Measurements from ENCODE around the gene MZT1.
"Not testable (repeated sequence)": the region's sequence is repeated elsewhere in the genome, so short reads cannot be mapped to it uniquely, and the experiment has no call there.

MZT1 gene

DNA sequence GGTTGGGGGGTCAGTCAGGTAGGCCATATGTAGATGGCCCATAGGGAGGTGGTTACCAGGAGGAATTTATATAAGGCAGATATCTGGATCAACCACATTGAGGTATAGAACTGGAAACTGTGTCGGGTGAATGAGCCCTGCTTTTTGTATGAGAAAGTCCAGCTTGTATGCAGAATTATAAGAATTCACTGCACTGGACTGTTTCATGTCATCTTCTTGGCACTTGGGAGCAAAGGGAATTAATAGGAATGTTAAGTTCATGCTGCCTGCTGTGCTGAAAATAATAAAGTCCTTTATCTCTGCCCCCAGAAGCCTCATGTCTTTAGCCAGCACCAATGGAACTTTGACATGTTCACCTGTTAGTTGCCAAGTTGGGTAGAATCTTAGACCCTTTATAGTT is 12.6 kb upstream of the MZT1 start:
- Histone ChIP-seq H3K27ac (no peak overlapping the region), H3K36me3 (peaks cover 65 to 100% (median 87%) of the 10 kb centered on the region in 11 experiments), H3K4me1 (no peaks in the 10 kb centered on the region), H4K20me1 (peaks cover 0 to 22% (median 4%) of the 10 kb centered on the region in 11 experiments; a peak in 10 of 22 replicates), H3K27me3 (no peaks in the 10 kb centered on the region), H3K4me2 (no peak overlapping the region), H3K4me3 (no peak overlapping the region), H3K9me3 (replicated peaks in 1 of 11) (no peaks in the 10 kb centered on the region), H3K9ac (no peak overlapping the region)
- TF ChIP-seq Cebpa-rat (IDR thresholded peaks at IDR 0.05) = no peak

DNA sequence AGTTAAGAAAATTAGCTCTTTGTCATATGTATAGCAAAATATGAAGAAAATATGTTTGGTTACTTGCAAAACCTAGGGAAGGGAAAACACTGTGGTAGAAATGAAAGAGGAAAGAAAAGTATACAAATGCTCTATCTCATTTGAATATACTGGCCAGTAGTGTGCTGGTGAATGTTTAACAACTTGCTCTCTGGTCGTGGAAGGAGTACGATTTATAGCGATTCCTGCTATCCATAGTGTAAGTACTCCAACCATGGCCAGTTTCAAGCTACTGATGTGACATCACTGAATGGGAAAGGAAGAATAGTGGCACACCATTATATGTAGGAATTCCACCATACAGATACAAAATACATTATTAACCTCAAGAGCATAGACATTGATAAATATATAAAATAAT is 9.6 kb upstream of the MZT1 start:
- no peak for TF ChIP-seq Cebpa-rat (IDR thresholded peaks at IDR 0.05)
- Histone ChIP-seq H3K4me1 (no peaks in the 10 kb centered on the region), H3K27me3 (no peaks in the 10 kb centered on the region), H3K27ac (no peak overlapping the region), H3K4me2 (no peak overlapping the region), H3K9me3 (replicated peaks in 1 of 11) (no peaks in the 10 kb centered on the region; a peak in 1 of 22 replicates), H3K9ac (no peak overlapping the region), H3K4me3 (no peak overlapping the region), H4K20me1 (peaks cover 0 to 19% (median 4%) of the 10 kb centered on the region in 11 experiments; a peak in 9 of 22 replicates), H3K36me3 (peaks cover 61 to 98% (median 85%) of the 10 kb centered on the region in 11 experiments)

- Histone ChIP-seq H3K9me3 (replicated peaks in 1 of 11) (peaks cover 0 to 12% (median 0%) of the 10 kb centered on the region in 11 experiments; a peak in 7 of 22 replicates), H3K4me3 (peak overlapping the region; percentile 78 to 94 (median 85)), H3K27me3 (no peaks in the 10 kb centered on the region), H3K4me2 (peak overlapping the region; percentile 86 to 98 (median 92)), H3K4me1 (peaks cover 15 to 38% (median 29%) of the 10 kb centered on the region in 10 experiments), H3K9ac (peak overlapping the region; percentile 82 to 93 (median 88)), H3K36me3 (peaks cover 18 to 69% (median 58%) of the 10 kb centered on the region in 11 experiments), H3K27ac (peak overlapping the region; percentile 54 to 91 (median 88); a peak in 21 of 22 replicates), H4K20me1 (peaks cover 0 to 11% (median 0%) of the 10 kb centered on the region in 11 experiments; a peak in 5 of 22 replicates)
- TF ChIP-seq Cebpa-rat (IDR thresholded peaks at IDR 0.05) = no peak
Observed at GRCh38 chr13:72728290-72728605, 819 bp upstream of the MZT1 start.

GRCh38 chr13:72726726-72727416 is 558 bp downstream of the MZT1 start:
- peaks cover 0 to 25% (median 7%) of the 10 kb centered on the region in 11 experiments; a peak in 11 of 22 replicates for H3K9me3 ChIP-seq (replicated peaks in 1 of 11)
- TF ChIP-seq Cebpa-rat (IDR thresholded peaks at IDR 0.05) = no peak

DNA sequence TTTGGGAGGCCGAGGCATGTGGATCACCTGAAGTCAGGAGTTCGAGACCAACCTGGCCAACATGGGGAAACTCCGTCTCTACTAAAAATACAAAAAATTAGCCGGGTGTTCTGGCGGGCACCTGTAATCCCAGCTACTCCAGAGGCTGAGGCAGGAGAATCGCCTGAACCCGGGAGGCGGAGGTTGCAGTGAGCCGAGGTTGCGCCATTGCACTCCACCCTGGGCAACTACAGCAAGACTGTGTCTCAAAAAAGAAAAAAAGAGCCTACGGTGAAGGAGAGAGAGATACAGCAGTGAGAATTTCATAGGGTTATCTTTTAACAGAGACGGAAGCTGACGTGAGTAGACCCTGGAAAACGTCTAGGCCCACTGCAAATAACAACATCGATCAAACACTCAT is 1.2 kb downstream of the MZT1 start:
- peak overlapping the region in 3 of 11 experiments; percentile 87 to 91 (median 89); a peak in 3 of 22 replicates for H3K27ac ChIP-seq
- H4K20me1 ChIP-seq = peaks cover 0 to 28% (median 13%) of the 10 kb centered on the region in 11 experiments; a peak in 13 of 22 replicates
- peak overlapping the region; percentile 77 to 95 (median 85) for H3K4me2 ChIP-seq
- H3K9me3 ChIP-seq (replicated peaks in 1 of 11) = peaks cover 0 to 31% (median 12%) of the 10 kb centered on the region in 11 experiments; a peak in 12 of 22 replicates
- H3K36me3 ChIP-seq = peaks cover 5 to 69% (median 60%) of the 10 kb centered on the region in 11 experiments; a peak in 21 of 22 replicates
- not testable (repeated sequence) for H3K27me3 ChIP-seq
- peak overlapping the region in 10 of 11 experiments; percentile 84 to 93 (median 88); a peak in 17 of 22 replicates for H3K9ac ChIP-seq
- H3K4me1 ChIP-seq = peaks cover 15 to 38% (median 29%) of the 10 kb centered on the region in 10 experiments
- H3K4me3 ChIP-seq = peak overlapping the region; percentile 78 to 94 (median 85); a peak in 19 of 20 replicates

More at GRCh38 chr13:72726726-72727416, 558 bp downstream of the MZT1 start:
- Histone ChIP-seq H3K4me1 (peaks cover 15 to 38% (median 29%) of the 10 kb centered on the region in 10 experiments), H3K4me3 (peak overlapping the region; percentile 78 to 94 (median 85)), H4K20me1 (peaks cover 0 to 21% (median 8%) of the 10 kb centered on the region in 11 experiments; a peak in 10 of 22 replicates), H3K9ac (peak overlapping the region; percentile 84 to 93 (median 88)), H3K27ac (peak overlapping the region; percentile 65 to 91 (median 88); a peak in 21 of 22 replicates), H3K27me3 (no peaks in the 10 kb centered on the region), H3K4me2 (peak overlapping the region; percentile 77 to 95 (median 85)), H3K36me3 (peaks cover 6 to 69% (median 60%) of the 10 kb centered on the region in 11 experiments; a peak in 21 of 22 replicates)

- H3K9me3 ChIP-seq (replicated peaks in 1 of 11) = peaks cover 16 to 65% (median 57%) of the 10 kb centered on the region in 11 experiments
- no peak for TF ChIP-seq Cebpa-rat (IDR thresholded peaks at IDR 0.05)
- H3K4me3 ChIP-seq = no peak overlapping the region
- no peaks in the 10 kb centered on the region for H3K27me3 ChIP-seq
- H3K4me1 ChIP-seq = no peaks in the 10 kb centered on the region
- peaks cover 85 to 100% (median 95%) of the 10 kb centered on the region in 11 experiments for H3K36me3 ChIP-seq
- peaks cover 6 to 57% (median 14%) of the 10 kb centered on the region in 11 experiments; a peak in 13 of 22 replicates for H4K20me1 ChIP-seq
- H3K4me2 ChIP-seq = no peak overlapping the region
- H3K9ac ChIP-seq = no peak overlapping the region
- H3K27ac ChIP-seq = no peak overlapping the region
Observed at GRCh38 chr13:72716776-72717175, 10.7 kb downstream of the MZT1 start.

DNA sequence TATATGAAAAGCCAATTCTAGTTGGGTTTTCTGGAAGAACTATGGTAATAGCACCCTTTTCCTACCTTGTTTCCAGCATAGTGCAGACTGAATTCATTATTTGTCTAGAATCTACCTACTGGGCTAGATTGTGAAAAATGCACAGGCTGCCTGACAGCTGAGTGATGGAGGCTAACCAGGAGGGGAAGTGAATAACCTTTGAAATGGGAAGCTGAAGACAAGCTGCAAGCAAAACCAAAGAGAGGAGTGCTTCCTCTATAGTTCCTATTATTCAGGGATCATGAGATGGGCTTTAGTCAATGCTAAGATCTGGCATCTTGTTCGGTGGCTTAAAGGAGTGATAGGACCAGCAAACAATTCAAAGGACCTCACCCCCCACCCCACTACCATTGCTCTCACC is 26.9 kb downstream of the MZT1 start:
- H3K36me3 ChIP-seq = peaks cover 0 to under 1% (median 0%) of the 10 kb centered on the region in 11 experiments; a peak in 6 of 22 replicates
- H3K27me3 ChIP-seq = no peaks in the 10 kb centered on the region
- no peaks in the 10 kb centered on the region for H4K20me1 ChIP-seq
- H3K9me3 ChIP-seq (replicated peaks in 1 of 11) = peaks cover 0 to 2% (median under 1%) of the 10 kb centered on the region in 11 experiments; a peak in 8 of 22 replicates
- no peak overlapping the region for H3K9ac ChIP-seq
- peaks cover 15 to 25% (median 17%) of the 10 kb centered on the region in 10 experiments for H3K4me1 ChIP-seq
- peak overlapping the region in 3 of 11 experiments; percentile 32 to 55 (median 40); a peak in 1 of 22 replicates for H3K27ac ChIP-seq
- H3K4me2 ChIP-seq = peak overlapping the region; percentile 47 to 80 (median 65)
- no peak overlapping the region for H3K4me3 ChIP-seq
- no peak for TF ChIP-seq Cebpa-rat (IDR thresholded peaks at IDR 0.05)

DNA sequence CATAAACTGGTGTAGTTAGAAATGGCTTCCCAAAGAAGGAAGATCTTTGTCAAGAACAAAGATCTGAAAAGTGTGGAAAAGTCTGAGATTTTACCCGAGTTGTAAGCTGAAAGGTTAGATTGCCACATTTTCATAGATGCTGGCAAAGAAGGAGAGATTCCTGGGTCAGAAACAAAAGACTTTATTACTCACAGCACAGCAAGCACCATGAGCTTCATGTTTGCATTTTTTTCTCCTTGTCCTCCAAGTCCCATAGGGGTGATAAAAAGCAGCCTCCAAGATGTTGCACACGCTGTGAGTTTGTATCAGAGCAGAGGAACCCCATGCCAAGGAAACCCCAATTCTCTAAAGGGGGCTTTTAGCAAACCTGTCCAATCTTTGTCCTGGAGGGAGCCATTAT is 29.3 kb downstream of the MZT1 start:
- no peak overlapping the region for H3K4me2 ChIP-seq
- no peak overlapping the region for H3K9ac ChIP-seq
- H3K9me3 ChIP-seq (replicated peaks in 1 of 11) = peaks cover under 1 to 4% (median 3%) of the 10 kb centered on the region in 11 experiments
- H3K4me3 ChIP-seq = no peak overlapping the region
- H3K27me3 ChIP-seq = no peaks in the 10 kb centered on the region
- no peak overlapping the region for H3K27ac ChIP-seq
- H3K36me3 ChIP-seq = no peaks in the 10 kb centered on the region
- no peaks in the 10 kb centered on the region for H4K20me1 ChIP-seq
- H3K4me1 ChIP-seq = peaks cover 15 to 25% (median 17%) of the 10 kb centered on the region in 10 experiments
- TF ChIP-seq Cebpa-rat (IDR thresholded peaks at IDR 0.05) = no peak

DNA sequence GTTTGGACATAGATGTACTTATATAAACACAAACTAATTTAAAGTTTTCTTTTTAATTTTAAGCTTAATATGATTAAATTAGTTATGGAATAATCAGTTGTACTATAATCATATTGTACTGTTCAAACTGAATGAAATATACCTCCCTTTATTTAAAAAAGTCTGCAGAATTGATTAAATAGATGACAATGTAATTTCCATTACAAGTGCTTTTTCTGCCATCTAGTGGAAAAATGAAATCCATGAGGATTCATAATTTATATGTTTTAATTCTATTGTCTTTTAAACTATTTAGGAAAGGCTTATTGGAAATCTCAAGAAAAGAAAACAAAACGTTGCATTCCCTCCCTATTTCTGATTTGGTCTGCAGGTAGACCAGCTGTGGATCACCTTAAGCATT is 30.9 kb downstream of the MZT1 start:
- Histone ChIP-seq H3K9me3 (replicated peaks in 1 of 11) (peaks cover 8 to 18% (median 12%) of the 10 kb centered on the region in 11 experiments), H3K27me3 (no peaks in the 10 kb centered on the region), H3K4me3 (no peak overlapping the region), H3K36me3 (no peaks in the 10 kb centered on the region), H3K4me1 (peaks cover 11 to 20% (median 14%) of the 10 kb centered on the region in 10 experiments), H3K9ac (no peak overlapping the region), H3K4me2 (no peak overlapping the region), H3K27ac (no peak overlapping the region), H4K20me1 (no peaks in the 10 kb centered on the region)
- TF ChIP-seq Cebpa-rat (IDR thresholded peaks at IDR 0.05) = no peak
